Fibroblast of skin of right quadriceps (primary cell): ENCODE data around the gene DNAH10.

Experiments used
- DNase-seq: peaks from one replicate; pipeline ENCODE4 v3.0.0-alpha.2; 2013

The DNAH10 gene

GRCh38 chr12:123761841-123762714, at the start of gene DNAH10:
Gene DNAH10 (plus strand): TSS chr12:123762301. CDS start chr12:123762337, 36 bp downstream.
- peak; percentile 11 for DNase-seq

GRCh38 chr12:123712780-123713319, 49.3 kb upstream of the DNAH10 start:
- no peak for DNase-seq

GRCh38 chr12:123713398-123713797, 48.7 kb upstream of the DNAH10 start:
- no peak for DNase-seq

- DNase-seq: no peak
Measured at GRCh38 chr12:123713823-123714585, 48.1 kb upstream of the DNAH10 start.

GRCh38 chr12:123715195-123715594, 46.9 kb upstream of the DNAH10 start:
- no peak for DNase-seq

- no peak for DNase-seq
Measured at GRCh38 chr12:123717350-123717749, 44.8 kb upstream of the DNAH10 start.

- no peak for DNase-seq
Measured at GRCh38 chr12:123720141-123720814, 41.8 kb upstream of the DNAH10 start.

GRCh38 chr12:123721245-123721644, 40.9 kb upstream of the DNAH10 start:
- no peak for DNase-seq

GRCh38 chr12:123723011-123723410, 39.1 kb upstream of the DNAH10 start:
- DNase-seq: no peak

- DNase-seq: no peak
Measured at GRCh38 chr12:123723765-123724164, 38.3 kb upstream of the DNAH10 start.

- DNase-seq: no peak
Measured at GRCh38 chr12:123726244-123726643, 35.9 kb upstream of the DNAH10 start.

- no peak for DNase-seq
Measured at GRCh38 chr12:123726962-123727361, 35.1 kb upstream of the DNAH10 start.

- no peak for DNase-seq
Measured at GRCh38 chr12:123727878-123728277, 34.2 kb upstream of the DNAH10 start.

- DNase-seq: no peak
Measured at GRCh38 chr12:123731596-123731995, 30.5 kb upstream of the DNAH10 start.

GRCh38 chr12:123732251-123732650, 29.9 kb upstream of the DNAH10 start:
- no peak for DNase-seq

- DNase-seq: no peak
Measured at GRCh38 chr12:123733229-123733628, 28.9 kb upstream of the DNAH10 start.

GRCh38 chr12:123734268-123734667, 27.8 kb upstream of the DNAH10 start:
- no peak for DNase-seq

GRCh38 chr12:123741937-123742572, 20.0 kb upstream of the DNAH10 start:
- DNase-seq: no peak

- DNase-seq: no peak
Measured at GRCh38 chr12:123743002-123743401, 19.1 kb upstream of the DNAH10 start.

GRCh38 chr12:123744836-123745235, 17.3 kb upstream of the DNAH10 start:
- no peak for DNase-seq

GRCh38 chr12:123747309-123747708, 14.8 kb upstream of the DNAH10 start:
- DNase-seq: no peak

- no peak for DNase-seq
Measured at GRCh38 chr12:123748161-123748560, 13.9 kb upstream of the DNAH10 start.

- peak; percentile 3 for DNase-seq
Measured at GRCh38 chr12:123748661-123749060, 13.4 kb upstream of the DNAH10 start.
